Measurements from ENCODE around the gene NFX1.

Gene NFX1

DNA sequence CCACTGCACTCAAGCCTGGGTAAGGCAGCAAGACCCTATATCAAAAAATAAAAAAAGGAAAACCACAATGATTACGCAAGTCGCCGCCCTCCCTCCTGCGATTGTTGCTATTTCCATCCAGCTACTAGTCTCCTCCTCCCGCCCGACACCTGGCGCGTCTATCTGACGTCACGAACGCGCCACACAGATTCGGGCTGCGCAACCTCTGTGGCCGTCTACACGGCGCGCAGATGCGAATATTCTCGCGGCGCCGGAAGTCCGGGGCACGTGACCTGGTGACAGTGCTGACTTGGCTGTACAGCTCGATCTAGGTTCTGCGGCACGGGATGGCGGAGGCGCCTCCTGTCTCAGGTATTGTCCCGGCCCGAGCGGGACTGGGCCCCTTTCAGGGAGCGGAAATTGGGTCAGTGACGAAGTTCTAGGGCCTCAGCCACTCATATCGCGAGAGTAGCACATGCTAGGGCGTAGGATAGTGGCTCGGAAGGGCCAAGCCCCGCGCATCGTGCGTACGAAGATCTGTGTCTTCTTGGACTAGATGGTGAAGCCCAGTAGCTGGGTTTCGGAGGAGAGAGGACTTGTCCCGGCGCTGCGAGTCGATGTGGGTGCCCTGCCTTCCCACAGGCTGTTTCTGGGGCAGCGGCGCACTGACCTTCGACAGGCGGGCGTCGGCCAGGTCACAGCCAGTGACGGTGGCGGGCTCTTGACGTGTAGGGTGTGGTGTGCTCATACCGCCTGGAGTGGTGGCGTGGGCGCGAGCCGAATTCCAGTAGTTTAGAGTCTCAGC is at the start of gene NFX1:
TSS of gene NFX1 (plus strand) at position 270 of the 784 bp plus-strand sequence. CDS start at position 327, 57 bp downstream.
- DNase-seq: peak; percentile 96

- DNase-seq: no peak
Observed at GRCh38 chr9:33241298-33241697, 49.0 kb upstream of the NFX1 start.

GRCh38 chr9:33242609-33243134 is 47.6 kb upstream of the NFX1 start:
- DNase-seq: no peak

DNA sequence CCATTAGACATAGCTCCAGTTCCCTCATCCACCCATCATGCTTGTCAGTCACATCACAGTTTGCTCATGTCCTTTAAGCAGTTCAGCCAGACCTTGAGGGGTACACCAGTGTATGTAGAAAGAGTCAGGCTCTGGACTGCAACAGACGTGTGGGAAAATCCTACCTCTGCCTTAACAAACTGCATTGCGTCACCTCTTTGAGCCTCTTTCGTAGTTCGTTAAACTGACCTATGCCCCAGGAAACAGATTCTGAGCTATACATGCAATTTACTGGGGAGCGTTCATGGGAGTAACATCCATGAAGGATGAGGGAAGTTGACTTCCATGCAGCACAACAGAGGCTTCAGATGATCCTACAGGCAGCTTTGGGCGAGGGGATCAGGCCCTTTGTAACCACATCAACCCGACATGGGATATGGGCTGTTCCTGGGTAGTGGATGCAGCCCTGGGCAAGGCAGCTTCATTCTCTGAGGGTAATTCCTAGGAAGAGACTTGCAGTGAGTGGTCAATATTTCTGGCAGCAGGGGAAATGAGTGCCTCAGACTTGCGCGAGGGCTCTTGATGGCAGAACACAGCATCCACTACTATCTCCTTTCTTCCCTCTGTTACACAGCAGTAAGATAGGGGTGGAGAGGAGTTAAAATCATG is 46.1 kb upstream of the NFX1 start:
- no peak for DNase-seq

GRCh38 chr9:33245341-33245740 is 45.0 kb upstream of the NFX1 start:
- DNase-seq: no peak

- no peak for DNase-seq
Observed at GRCh38 chr9:33246269-33246860, 44.0 kb upstream of the NFX1 start.

DNA sequence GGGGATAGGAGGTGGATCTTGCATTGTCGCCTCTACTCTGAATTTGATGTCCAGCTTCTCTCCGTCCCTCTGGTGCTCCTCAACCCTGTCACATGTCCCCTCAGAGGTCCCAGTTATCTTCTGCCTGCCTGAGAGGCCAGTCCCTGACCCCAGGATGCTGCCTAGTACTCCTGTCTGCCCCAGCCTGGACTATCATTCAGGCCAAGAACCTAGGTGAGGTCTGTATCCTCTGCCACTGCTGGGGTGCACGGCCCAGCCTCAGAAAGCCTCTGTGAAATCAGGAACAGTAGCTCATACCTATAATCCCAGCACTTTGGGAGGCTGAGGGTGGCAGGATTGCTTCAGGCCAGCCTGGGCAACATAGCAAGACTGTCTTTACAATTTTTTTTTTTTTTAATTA is 41.7 kb upstream of the NFX1 start:
- DNase-seq: no peak

GRCh38 chr9:33249087-33249658 is 41.1 kb upstream of the NFX1 start:
- no peak for DNase-seq

DNA sequence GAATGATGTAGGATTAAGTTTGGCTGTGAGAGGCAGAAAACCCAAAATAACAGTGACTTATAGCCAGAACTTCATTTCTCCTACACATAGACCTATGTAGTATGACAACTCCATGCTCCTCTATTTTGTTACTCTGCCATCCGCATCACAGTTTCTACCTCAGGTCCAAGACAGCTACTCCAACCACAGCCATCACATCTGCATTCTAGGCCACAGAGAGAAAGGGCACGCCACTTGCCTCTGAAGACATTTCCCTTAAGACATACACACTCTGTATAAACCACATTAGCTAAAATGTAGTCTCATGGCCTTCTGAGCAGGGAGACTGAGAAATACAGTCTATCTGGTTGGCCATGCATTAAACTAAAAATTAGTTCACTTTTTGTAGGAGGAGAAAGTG is 40.3 kb upstream of the NFX1 start:
- no peak for DNase-seq

- no peak for DNase-seq
Observed at GRCh38 chr9:33250458-33250995, 39.8 kb upstream of the NFX1 start.

DNA sequence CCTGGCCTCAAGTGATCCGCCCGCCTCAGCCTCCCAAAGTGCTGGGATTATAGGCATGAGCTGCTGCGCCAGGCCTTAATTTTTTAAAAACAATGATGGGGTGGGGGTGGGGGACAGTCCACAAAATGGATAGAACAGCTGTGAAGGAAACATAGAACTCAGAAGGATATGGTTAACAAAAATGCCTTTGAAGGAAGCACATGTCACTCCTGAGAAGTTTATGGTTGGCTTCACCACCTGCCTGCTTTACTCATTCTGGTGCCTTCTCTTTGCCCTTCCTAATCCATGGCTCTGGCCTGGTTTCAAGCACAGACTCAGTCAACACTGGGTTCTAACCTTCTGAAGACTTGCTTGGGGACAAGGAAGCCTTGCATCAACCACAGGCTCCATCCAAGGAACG is 36.1 kb upstream of the NFX1 start:
- DNase-seq: no peak

DNA sequence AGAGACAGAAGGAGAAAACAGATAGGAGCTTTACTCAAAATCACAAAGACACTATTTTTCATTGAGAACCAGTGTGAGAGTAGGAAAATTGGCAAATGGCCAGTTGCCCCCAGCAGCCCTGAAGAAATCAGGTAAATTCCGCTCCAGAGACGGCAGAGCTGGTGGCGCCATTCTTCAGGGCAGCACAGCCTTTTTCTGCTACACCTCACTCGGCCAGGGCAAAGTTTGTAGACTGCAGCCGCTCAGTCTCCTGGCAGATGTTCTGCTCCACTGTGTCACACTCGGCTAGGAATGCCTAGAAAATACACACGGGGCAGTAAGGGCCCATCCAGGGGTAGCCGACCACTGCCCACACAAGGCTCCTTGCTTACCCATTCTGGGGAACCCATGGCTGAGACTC is 35.3 kb upstream of the NFX1 start:
- no peak for DNase-seq

DNA sequence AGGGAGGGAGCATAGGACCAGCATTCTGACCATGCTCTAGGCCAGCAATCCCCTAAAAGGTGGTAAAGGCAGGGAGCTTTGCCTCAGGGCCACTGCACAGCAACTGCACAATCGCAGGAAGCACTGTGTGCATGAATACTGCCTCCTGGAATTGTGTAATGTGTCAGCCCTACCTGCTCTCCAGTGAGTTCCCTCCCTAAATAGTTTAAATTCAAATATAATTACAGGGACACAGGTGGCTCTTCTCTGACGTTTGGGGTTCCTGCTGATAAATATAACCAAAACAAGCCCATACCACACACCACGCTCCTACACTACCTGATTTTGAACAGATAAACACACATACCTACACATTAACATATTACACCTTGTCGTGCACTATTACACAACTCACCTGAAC is 34.8 kb upstream of the NFX1 start:
- no peak for DNase-seq

DNA sequence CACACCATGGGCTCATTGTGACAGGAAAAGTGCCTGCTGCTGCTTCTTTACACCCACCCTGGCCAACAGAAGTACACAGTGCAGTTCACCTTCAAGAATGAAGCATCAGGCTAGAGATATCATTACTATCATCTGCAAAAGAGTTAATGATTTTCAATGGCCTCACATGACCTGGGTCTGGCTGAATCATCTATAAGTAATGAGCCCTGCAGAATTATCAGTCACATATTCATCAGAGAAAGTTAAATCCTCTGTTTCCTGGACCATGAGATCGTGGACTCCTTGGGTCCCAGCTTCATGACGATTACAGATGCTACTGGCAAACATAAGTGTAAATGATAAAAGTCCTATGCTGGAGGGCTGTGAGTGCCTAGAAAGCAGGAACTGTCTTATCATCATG is 34.1 kb upstream of the NFX1 start:
- no peak for DNase-seq

DNA sequence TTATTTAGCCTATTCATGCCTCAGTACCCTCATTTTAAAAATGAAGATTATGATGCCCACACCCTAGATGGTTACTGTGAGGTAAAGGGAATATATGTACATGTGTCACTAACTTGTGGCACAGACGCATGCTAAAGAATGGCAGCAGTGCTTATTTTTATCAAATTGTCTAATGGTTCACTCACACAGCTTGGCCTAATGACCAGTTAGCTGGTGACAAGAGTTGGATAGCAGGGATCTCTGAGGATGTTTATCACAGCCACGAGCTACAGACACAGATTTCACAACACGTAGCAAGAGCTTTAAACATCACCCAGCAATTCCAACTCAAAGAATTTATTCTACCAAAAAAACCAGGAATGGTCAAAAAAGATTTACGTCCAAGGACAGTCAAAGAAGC is 33.0 kb upstream of the NFX1 start:
- DNase-seq: no peak

GRCh38 chr9:33260372-33260771 is 29.9 kb upstream of the NFX1 start:
- no peak for DNase-seq

DNA sequence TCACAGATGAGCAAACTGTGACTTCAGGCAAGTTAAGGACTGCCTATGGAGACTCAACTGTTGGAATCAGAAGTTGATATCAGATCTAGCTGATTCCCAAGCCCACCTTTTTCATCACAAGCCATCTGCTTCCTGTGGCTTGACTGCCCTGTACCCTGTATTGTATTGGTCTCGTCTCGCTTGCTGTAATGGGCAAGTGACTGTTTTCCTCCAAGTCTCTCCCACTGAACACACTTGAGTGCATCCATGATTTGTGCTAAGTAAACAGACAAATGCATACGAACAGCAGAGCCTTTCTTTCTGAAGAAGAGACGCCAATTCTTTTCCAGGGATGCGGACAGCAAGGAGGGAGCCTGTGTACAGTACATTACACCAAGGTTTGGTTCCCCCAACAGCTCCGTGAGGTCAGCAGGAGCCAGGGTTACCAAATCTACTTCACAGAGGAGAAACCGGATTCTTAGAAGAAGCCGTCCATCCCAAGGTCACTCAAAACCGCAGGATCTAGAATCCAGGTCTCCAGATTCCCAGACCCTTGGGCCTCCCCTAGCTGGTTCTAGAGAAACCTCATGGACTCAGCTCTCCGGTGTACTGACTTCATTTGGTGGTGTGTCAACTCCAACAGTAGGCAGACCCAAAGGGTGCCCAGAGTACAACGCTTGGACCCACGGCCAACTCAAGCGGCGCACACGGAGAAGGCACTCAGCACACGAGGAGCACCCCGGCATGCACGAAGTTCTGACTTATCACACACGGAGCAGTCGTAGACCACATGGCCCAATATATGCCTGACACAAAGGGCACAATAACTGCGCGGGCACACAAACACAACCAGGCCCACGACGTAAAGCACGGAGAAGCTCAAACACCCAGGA is 26.9 kb upstream of the NFX1 start:
- DNase-seq: no peak

DNA sequence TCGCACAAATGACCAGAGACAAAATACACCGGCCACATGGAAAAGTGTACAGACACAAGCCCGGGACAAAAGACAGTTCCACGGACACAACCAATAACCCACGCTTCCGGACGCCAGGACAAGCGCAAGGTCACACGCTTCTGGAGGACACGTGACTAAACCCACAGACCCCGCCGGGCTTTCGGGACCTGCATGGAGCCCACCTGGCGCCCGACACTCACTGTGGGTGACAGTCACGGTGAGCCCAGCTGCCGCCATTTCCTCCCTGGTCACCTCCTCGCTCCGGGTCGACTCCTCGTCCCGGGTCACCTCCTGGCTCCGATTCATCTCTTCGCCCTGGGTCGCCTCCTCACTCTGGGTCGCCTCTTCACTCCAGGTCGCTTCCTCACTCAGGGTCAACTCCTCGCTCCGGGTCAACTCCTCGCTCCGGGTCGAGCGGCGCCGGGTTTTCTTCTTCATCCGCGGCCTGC is 26.3 kb upstream of the NFX1 start:
- DNase-seq: no peak

DNA sequence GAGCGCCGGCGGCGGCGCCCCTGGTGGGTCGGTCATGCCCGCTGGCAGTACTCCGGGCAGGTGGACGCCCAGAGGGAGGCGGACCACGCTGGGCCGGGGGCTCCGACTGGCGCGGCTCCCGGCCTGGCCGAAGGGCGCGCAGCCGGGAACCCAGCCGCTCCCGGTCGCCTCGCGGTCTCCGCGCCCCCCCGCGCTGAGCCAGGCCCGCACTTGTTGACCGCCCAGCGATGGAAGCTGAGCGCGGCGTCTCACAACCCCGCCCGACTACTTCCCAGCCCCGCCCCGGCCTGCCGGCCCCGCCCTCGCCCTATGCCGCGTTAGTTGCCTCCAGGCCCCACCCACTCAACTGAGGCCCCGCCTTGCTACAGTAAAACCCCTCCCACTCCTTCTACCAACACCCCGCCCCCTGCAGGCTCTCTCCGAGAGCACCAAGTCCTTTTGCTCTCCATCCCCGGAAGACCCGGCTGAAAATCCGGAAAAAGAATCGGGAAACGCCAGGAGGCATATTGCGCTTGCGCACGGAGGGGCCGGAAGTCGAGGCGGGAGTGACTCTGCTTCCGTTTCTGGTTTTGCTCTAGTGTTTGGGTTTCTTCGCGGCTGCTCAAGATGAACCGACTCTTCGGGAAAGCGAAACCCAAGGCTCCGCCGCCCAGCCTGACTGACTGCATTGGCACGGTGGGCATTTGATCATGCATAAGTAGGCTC is 25.7 kb upstream of the NFX1 start, which contains the start of the genes BAG1 and CHMP5:
TSS of gene BAG1 (minus strand) at position 236 of the 705 bp plus-strand sequence.
TSS of gene CHMP5 (plus strand) at position 577 of the 705 bp plus-strand sequence. CDS start at position 607, 30 bp downstream.
- DNase-seq: peak; percentile 99

GRCh38 chr9:33265211-33265865 is 25.0 kb upstream of the NFX1 start:
- no peak for DNase-seq

All from NCI-H1105 (cell line).